Measurements from ENCODE around the gene FHL3. TPM values are rescaled to one million over a fixed set of nuclear protein-coding genes. Genes with fewer than 3 reads are reported as not detected.

Gene FHL3
- total and polyA plus RNA-seq, 2 of the 8 experiments (the other 6 are each of a cell fraction or from before 2014, with no cell fraction given): 14.3 to 35.6 TPM

DNA sequence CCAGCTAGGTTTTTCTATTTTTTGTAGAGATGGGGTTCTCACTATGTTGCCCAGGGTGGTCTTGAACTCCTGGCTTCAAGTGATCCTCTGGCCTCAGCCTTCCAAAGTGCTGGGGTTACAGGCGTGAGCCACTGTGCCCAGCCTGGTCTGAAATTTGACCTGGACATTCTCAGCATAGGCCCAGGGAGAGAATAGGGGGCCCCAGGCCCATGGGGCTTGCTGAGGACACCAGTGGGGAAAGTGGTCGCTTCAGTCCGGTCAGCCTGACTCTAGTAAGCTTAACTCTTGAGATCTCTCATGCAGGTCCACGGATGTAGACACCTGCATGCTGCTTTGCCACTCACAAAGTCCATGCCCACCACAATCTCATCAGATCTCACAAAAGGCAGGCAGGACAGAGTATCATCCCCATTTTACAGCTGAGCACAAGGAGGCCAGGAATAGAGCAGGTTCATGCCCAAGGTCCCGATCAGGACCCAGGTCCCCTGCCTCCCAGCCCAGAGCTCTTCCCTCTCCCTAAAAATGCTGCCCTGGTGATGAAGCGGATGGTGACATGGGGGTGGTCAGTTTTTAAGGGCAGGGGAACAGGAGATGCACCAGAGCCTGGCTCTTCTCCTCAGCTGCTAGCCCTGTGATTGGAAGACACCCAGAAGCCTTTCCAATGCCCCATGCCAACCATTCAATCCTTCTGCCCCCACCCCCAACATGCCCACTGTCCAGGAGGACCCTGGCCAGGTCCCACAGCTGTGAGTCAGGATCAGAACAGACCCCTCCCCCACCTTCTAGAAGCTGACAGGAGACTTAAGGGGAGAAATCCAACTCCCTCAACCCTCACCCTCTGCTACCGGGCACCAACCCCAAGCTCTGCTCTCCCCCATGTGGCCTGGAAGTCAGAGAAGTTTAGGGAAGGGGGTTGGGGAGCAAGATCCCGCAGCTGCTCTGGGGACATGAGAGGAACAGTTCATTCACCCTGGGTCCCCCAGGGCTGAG lies 1.8 kb downstream of the FHL3 start (continued):
- TF ChIP-seq, protein P1, sequence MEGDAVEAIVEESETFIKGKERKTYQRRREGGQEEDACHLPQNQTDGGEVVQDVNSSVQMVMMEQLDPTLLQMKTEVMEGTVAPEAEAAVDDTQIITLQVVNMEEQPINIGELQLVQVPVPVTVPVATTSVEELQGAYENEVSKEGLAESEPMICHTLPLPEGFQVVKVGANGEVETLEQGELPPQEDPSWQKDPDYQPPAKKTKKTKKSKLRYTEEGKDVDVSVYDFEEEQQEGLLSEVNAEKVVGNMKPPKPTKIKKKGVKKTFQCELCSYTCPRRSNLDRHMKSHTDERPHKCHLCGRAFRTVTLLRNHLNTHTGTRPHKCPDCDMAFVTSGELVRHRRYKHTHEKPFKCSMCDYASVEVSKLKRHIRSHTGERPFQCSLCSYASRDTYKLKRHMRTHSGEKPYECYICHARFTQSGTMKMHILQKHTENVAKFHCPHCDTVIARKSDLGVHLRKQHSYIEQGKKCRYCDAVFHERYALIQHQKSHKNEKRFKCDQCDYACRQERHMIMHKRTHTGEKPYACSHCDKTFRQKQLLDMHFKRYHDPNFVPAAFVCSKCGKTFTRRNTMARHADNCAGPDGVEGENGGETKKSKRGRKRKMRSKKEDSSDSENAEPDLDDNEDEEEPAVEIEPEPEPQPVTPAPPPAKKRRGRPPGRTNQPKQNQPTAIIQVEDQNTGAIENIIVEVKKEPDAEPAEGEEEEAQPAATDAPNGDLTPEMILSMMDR (IDR thresholded peaks at IDR 0.05; ENCODE audit: control extremely low read depth in 1 of 3, insufficient read depth in 1 of 3, low read depth in 1 of 3, low read length in 3 of 3): no peak
- no peak for TF ChIP-seq BACH1 (IDR thresholded peaks at IDR 0.05; ENCODE audit: low read length)
- no peak for TF ChIP-seq MAFK (IDR thresholded peaks at IDR 0.05; ENCODE audit: low read depth, low read length)
- no peak for TF ChIP-seq SIX5 (IDR thresholded peaks at IDR 0.05; ENCODE audit: low read depth, low read length)
- TF ChIP-seq SP1 (IDR thresholded peaks at IDR 0.05; ENCODE audit: low read depth, low read length): no peak
- no peak for TF ChIP-seq HDAC6 (IDR thresholded peaks at IDR 0.05; ENCODE audit: low read depth, low read length)
